GM12878 (cell line): ENCODE measurements around the gene SMPD2.

Experiments
- CBX5 ChIP-seq: sonication (generic); IDR thresholded peaks from 2 replicates; pipeline ENCODE4 v1.6.1; 2016; ENCODE audit warnings: low read depth, moderate library complexity, mild to moderate bottlenecking, inconsistent platforms
- CTCF ChIP-seq, 3 experiments: IDR thresholded peaks in 2 of 3; conservative IDR thresholded peaks in 1 of 3; 2 replicates each; pipeline ENCODE4 v1.5.1; 2011; ENCODE audit warnings: low read depth in 3 of 3, low read length in 3 of 3, mild to moderate bottlenecking in 3 of 3, control low read depth in 2 of 3, moderate library complexity in 2 of 3, inconsistent platforms in 1 of 3, mixed read lengths in 1 of 3; ENCODE audit not compliant: control insufficient read depth in 2 of 3, insufficient read depth in 1 of 3; ENCODE audit errors: extremely low read depth in 1 of 3
- EZH2 ChIP-seq: IDR thresholded peaks from 2 replicates; pipeline ENCODE4 v1.6.1; 2012; ENCODE audit warnings: low read depth, mild to moderate bottlenecking, control low read depth, inconsistent platforms, low read length, borderline replicate concordance; ENCODE audit not compliant: control insufficient read depth
- MXI1 ChIP-seq: fragments of 150-350 bp; IDR thresholded peaks from 2 replicates; pipeline ENCODE4 v1.6.1; 2011; ENCODE audit warnings: low read depth, mild to moderate bottlenecking, inconsistent platforms, low read length, improper control_type of control experiment
- POLR2AphosphoS5 ChIP-seq: IDR thresholded peaks from 2 replicates; pipeline ENCODE4 v1.6.1; 2011; ENCODE audit warnings: mild to moderate bottlenecking, low read length, inconsistent platforms
- RAD21 ChIP-seq: IDR thresholded peaks from 2 replicates; pipeline ENCODE4 v1.6.1; 2011; ENCODE audit warnings: mild to moderate bottlenecking, low read depth, low read length, moderate library complexity; ENCODE audit not compliant: insufficient read depth
- ZBTB4 ChIP-seq: fragments of 450-650 bp; formaldehyde crosslinking; IDR thresholded peaks from 2 replicates; pipeline ENCODE4 v1.4.0; 2022; ENCODE audit warnings: mild to moderate bottlenecking, moderate library complexity
- ZNF274 ChIP-seq: IDR thresholded peaks from one replicate; pipeline ENCODE4 v1.8.0; 2011; ENCODE audit not compliant: insufficient read length, insufficient read depth

- TF ChIP-seq RAD21 = no peak
- TF ChIP-seq CBX5 = no peak
- TF ChIP-seq EZH2 = no peak
- TF ChIP-seq CTCF (IDR thresholded peaks at IDR 0.05 in 2 of 3, conservative IDR thresholded peaks at IDR 0.05 in 1 of 3; ENCODE audit: control insufficient read depth in 2 of 3, extremely low read depth in 1 of 3, insufficient read depth in 1 of 3, low read depth in 3 of 3, low read length in 3 of 3) = no peak
- TF ChIP-seq MXI1 = no peak
- TF ChIP-seq POLR2AphosphoS5 = no peak
- TF ChIP-seq ZNF274 = no peak
- TF ChIP-seq ZBTB4 (CRISPR knock-in tag) = no peak
Measured at GRCh38 chr6:109446072-109446471, 5.5 kb downstream of the SMPD2 start.
